Right cardiac atrium (tissue), 5 donors: Measurements from ENCODE around the gene SLC30A1. TPM values are rescaled to one million over a fixed set of nuclear protein-coding genes. Genes with fewer than 3 reads are reported as not detected.
"Not testable (repeated sequence)": the region's sequence is repeated elsewhere in the genome, so short reads cannot be mapped to it uniquely, and the experiment has no call there.

Experiments used
- ATAC-seq, 2 donors: fragments of 200-7000 bp; cut with Tn5 transposase; one replicate each; pipeline versions ENCODE4 v1.8.0 to v1.9.1; 2020; ENCODE audit warnings: moderate library complexity in 2 of 2, mild to moderate bottlenecking in 1 of 2
- DNase-seq, 3 donors: peaks; one replicate each; pipeline ENCODE4 v3.0.0-alpha.2; 2020
- H3K27ac ChIP-seq: one replicate; pipeline ENCODE4 v1.5.1; 2013; ENCODE audit warnings: mild to moderate bottlenecking, low read length, control low read depth, moderate library complexity
- H3K27me3 ChIP-seq: one replicate; pipeline ENCODE4 v1.6.1; 2013; ENCODE audit not compliant: control insufficient read depth, insufficient read depth
- H3K4me1 ChIP-seq: one replicate; pipeline ENCODE4 v1.6.1; 2013; ENCODE audit warnings: low read length; ENCODE audit not compliant: control insufficient read depth, insufficient read depth
- H3K4me3 ChIP-seq: one replicate; pipeline ENCODE4 v1.5.1; 2013; ENCODE audit warnings: low read length, control low read depth
- H3K9me3 ChIP-seq: one replicate; pipeline ENCODE4 v1.6.1; 2013; ENCODE audit warnings: low read length; ENCODE audit not compliant: control insufficient read depth
- WGBS: extraction: QIAGEN DNeasy Blood & Tissue Kit; methylation state at CpG from one replicate; pipeline ENCODE4 v1.1.7; 2013; 5-methylcytosine and 5-hydroxymethylcytosine counted together
- intact Hi-C, 4 donors: fragments of 100-400 bp; cut with DNase I; formaldehyde crosslinking; loops; one replicate each; pipeline versions ENCODE4 v1.11.0 to v1.14.0; 2022 to 2023
- polyA plus RNA-seq: library from polyadenylated mRNA; stranded (reverse); fragments of 200-250 nt; gene quantifications from one replicate; pipeline ENCODE4 v1.2.3, GENCODE V29; 2013
- total RNA-seq, 4 donors: library from RNA; stranded (reverse); fragmentation: NEBNext Ultra II Directional; extraction: Animal tissue kit (Norgen Biotek cat#: 25700); gene quantifications; one replicate each; pipeline ENCODE4 v1.2.1, GENCODE V29; 2021
- donor health status: healthy with polysubstance abuse.
- donor health status: DM: no; HTN: yes; CAD: no.
- donor health status: DM: no; HTN: no; CAD: no.
- donor health status: DM: no; HTN: yes; CAD: no; lungs with severe emphysema.
- donor health status: DM: yes; HTN: yes; CAD: no.

Gene SLC30A1
- total and polyA plus RNA-seq, 5 donors, result 6.0 to 19.2 (median 14.7) TPM

- Histone ChIP-seq H3K27ac (no peak overlapping the region), H3K4me3 (no peak overlapping the region), H3K9me3 (no peaks in the 10 kb centered on the region), H3K27me3 (no peaks in the 10 kb centered on the region), H3K4me1 (peaks cover 9% of the 10 kb centered on the region)
- intact Hi-C loops, result no loop called here
- ATAC-seq, result peak; percentile 40 to 50
- WGBS, result 37% methylated on average over 7 of the region's 7 CpGs
- no peak for DNase-seq
Measured at GRCh38 chr1:211541720-211542477, 37.1 kb downstream of the SLC30A1 start.

DNA sequence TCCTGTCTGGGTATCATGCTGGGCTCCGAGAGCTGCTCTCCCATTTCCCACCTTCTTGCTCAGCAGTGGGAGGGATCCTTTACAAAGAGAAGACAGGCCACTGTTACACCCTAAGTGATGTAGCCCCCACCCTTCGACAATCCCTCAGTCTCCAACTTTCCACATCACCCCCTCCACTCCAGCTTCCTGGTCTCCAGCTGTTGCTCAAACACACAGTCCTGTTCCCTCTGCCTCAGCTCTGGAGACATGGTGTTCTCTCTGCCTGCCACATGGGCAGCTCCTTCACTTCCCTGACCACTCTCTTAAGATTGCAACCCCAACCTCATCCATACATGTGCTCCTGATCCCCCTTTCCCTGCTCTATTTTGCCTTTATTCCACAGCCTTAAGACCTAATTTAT is 37.7 kb downstream of the SLC30A1 start:
- Histone ChIP-seq H3K4me3 (no peak overlapping the region), H3K27ac (no peak overlapping the region), H3K27me3 (no peaks in the 10 kb centered on the region), H3K9me3 (no peaks in the 10 kb centered on the region), H3K4me1 (peaks cover 9% of the 10 kb centered on the region)
- intact Hi-C loops, result no loop called here
- DNase-seq (no peak), ATAC-seq (peak; percentile 24 to 26)
- 67% methylated on average over 2 of the region's 2 CpGs for WGBS

GRCh38 chr1:211540824-211541223 is 38.1 kb downstream of the SLC30A1 start:
- H3K9me3 ChIP-seq, DNase-seq, H3K27me3 ChIP-seq, intact Hi-C loops, ATAC-seq, H3K4me1 ChIP-seq, H3K4me3 ChIP-seq, H3K27ac ChIP-seq: not testable (repeated sequence)
- WGBS, result 91% methylated on average over 1 of the region's 1 CpG

DNA sequence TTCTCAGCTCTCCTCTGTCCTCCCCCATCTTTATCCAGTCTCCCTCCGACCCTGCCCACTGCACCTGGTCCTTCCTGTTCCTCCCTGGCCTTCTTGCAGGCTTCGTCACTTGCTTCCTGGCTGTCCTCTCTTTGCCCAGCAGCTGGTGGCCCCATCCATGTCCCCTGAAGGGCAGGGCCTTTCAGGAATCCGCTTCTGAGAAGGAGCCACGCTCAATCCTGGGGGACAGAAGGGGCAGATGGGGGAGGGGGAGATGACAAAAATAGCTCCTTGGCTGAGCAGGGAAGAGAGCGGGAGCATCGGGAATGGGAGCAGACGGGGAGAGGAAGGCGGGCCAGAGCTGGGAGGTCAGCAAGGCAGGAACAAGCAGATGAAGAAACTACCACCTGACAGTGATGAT is 40.7 kb downstream of the SLC30A1 start:
- Histone ChIP-seq H3K27me3 (no peaks in the 10 kb centered on the region), H3K9me3 (no peaks in the 10 kb centered on the region), H3K4me1 (peaks cover 9% of the 10 kb centered on the region), H3K4me3 (no peak overlapping the region), H3K27ac (no peak overlapping the region)
- intact Hi-C loops, result no loop called here
- DNase-seq, result no peak
- ATAC-seq, result no peak
- WGBS, result 45% methylated on average over 8 of the region's 8 CpGs

- DNase-seq (no peak), ATAC-seq (no peak)
- intact Hi-C loops, result no loop called here
- 91% methylated on average over 4 of the region's 4 CpGs for WGBS
- H3K27ac ChIP-seq, result no peak overlapping the region
- H3K9me3 ChIP-seq, result no peaks in the 10 kb centered on the region
- H3K4me1 ChIP-seq, result peaks cover 7% of the 10 kb centered on the region
- no peak overlapping the region for H3K4me3 ChIP-seq
- no peaks in the 10 kb centered on the region for H3K27me3 ChIP-seq
Measured at GRCh38 chr1:211537253-211537652, 41.7 kb downstream of the SLC30A1 start.

DNA sequence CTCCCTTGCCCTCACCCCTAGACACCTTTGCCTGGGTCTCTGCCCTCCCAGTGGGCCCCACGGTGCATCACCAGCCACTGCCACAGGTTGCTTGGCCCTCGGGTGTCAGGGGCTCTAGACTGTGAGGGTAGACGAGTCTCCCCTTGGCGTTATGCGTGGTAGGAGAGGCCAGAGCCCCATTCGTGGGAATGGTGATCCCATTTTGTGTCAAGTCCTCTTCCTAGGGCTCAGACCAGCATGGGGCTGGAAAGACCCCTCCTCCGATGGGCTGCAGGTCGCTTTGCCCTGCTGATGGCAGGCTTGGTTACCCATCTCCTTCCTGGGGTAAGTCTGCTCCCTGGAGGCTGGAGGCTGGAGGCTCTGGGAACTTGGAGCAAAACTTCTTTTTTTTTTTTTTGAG is 42.4 kb downstream of the SLC30A1 start:
- H3K9me3 ChIP-seq, result no peaks in the 10 kb centered on the region
- H3K4me3 ChIP-seq, result no peak overlapping the region
- ATAC-seq (no peak), DNase-seq (no peak)
- no peak overlapping the region for H3K27ac ChIP-seq
- H3K27me3 ChIP-seq, result no peaks in the 10 kb centered on the region
- 88% methylated on average over 8 of the region's 8 CpGs for WGBS
- intact Hi-C loops, result no loop called here
- H3K4me1 ChIP-seq, result peaks cover 2% of the 10 kb centered on the region

GRCh38 chr1:211535346-211535745 is 43.6 kb downstream of the SLC30A1 start:
- DNase-seq (no peak), ATAC-seq (no peak)
- Histone ChIP-seq H3K4me1 (peaks cover 3% of the 10 kb centered on the region), H3K4me3 (no peak overlapping the region), H3K27ac (no peak overlapping the region), H3K27me3 (no peaks in the 10 kb centered on the region), H3K9me3 (no peaks in the 10 kb centered on the region)
- intact Hi-C loops, result no loop called here
- 92% methylated on average over 2 of the region's 2 CpGs for WGBS

GRCh38 chr1:211534545-211535291 is 44.2 kb downstream of the SLC30A1 start:
- ATAC-seq (no peak), DNase-seq (no peak)
- no peaks in the 10 kb centered on the region for H3K9me3 ChIP-seq
- H3K4me1 ChIP-seq, result peaks cover 3% of the 10 kb centered on the region
- H3K27me3 ChIP-seq, result no peaks in the 10 kb centered on the region
- no peak overlapping the region for H3K4me3 ChIP-seq
- intact Hi-C loops, result no loop called here
- WGBS, result 94% methylated on average over 5 of the region's 5 CpGs
- H3K27ac ChIP-seq, result no peak overlapping the region

GRCh38 chr1:211532088-211532444 is 46.9 kb downstream of the SLC30A1 start:
- Histone ChIP-seq H3K27ac (no peak overlapping the region), H3K4me1 (peaks cover 10% of the 10 kb centered on the region), H3K9me3 (no peaks in the 10 kb centered on the region), H3K4me3 (no peak overlapping the region), H3K27me3 (no peaks in the 10 kb centered on the region)
- ATAC-seq (no peak), DNase-seq (no peak)
- intact Hi-C loops, result no loop called here
- WGBS, result 58% methylated on average over 6 of the region's 6 CpGs

- Histone ChIP-seq H3K27me3 (no peaks in the 10 kb centered on the region), H3K4me1 (peaks cover 10% of the 10 kb centered on the region), H3K27ac (no peak overlapping the region), H3K4me3 (no peak overlapping the region), H3K9me3 (no peaks in the 10 kb centered on the region)
- WGBS, result 69% methylated on average over 15 of the region's 15 CpGs
- DNase-seq, result no peak
- ATAC-seq, result no peak
- intact Hi-C loops, result no loop called here
Measured at GRCh38 chr1:211531194-211532087, 47.5 kb downstream of the SLC30A1 start.

- no peak for ATAC-seq
- H3K4me3 ChIP-seq, result no peak overlapping the region
- no peak for DNase-seq
- intact Hi-C loops, result no loop called here
- peaks cover 10% of the 10 kb centered on the region for H3K4me1 ChIP-seq
- 78% methylated on average over 2 of the region's 2 CpGs for WGBS
- H3K9me3 ChIP-seq, result no peaks in the 10 kb centered on the region
- no peak overlapping the region for H3K27ac ChIP-seq
- no peaks in the 10 kb centered on the region for H3K27me3 ChIP-seq
Measured at GRCh38 chr1:211530102-211530501, 48.9 kb downstream of the SLC30A1 start.
